GM12872 (cell line): ENCODE results near the gene GDAP2.

Experiments used
- CTCF ChIP-seq: IDR thresholded peaks from 3 replicates; pipeline ENCODE4 v1.5.1; 2011; ENCODE audit warnings: low read depth, mild to moderate bottlenecking, low read length, moderate library complexity; ENCODE audit not compliant: insufficient read depth

The GDAP2 gene

GRCh38 chr1:117820096-117820495 lies 109.3 kb downstream of the GDAP2 start:
- TF ChIP-seq CTCF, result no peak

GRCh38 chr1:117819301-117819700 lies 110.1 kb downstream of the GDAP2 start:
- no peak for TF ChIP-seq CTCF

GRCh38 chr1:117818456-117818855 lies 111.0 kb downstream of the GDAP2 start:
- TF ChIP-seq CTCF, result no peak

- no peak for TF ChIP-seq CTCF
Measured at GRCh38 chr1:117817629-117818028, 111.8 kb downstream of the GDAP2 start.

GRCh38 chr1:117815926-117816325 lies 113.5 kb downstream of the GDAP2 start:
- TF ChIP-seq CTCF, result no peak

- no peak for TF ChIP-seq CTCF
Measured at GRCh38 chr1:117814856-117815797, 114.3 kb downstream of the GDAP2 start.
